Measurements from ENCODE around the gene RAB11FIP4. TPM values are rescaled to one million over a fixed set of nuclear protein-coding genes. Genes with fewer than 3 reads are reported as not detected.

RAB11FIP4 gene
- total RNA-seq, 1 donor: 0.72 TPM

DNA sequence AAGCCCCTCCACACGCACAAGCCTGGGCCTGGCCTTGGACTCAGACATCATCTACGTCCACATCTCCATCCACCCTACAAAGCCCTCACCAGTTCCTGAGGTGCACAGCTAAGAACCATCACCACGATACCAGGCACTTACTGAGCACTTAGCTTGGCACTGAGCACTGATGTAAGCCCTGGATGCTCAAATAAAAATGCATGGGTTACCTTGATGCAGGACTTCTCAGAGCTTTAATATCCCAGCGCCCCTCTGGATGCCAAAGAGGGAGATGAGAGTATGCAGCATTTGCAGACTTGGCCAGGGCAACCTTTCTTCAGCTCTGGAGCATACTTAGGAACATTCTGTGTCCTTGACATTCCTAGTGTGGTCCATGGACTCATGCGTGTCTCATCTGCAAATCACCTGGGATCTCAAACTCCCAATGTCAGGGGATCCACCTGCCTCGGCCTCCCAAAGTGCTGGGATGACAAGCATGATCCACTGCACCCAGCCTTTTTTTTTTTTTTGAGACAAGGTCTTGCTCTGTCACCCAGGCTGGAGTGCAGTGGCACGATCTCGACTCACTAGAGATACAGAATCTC lies 69.8 kb downstream of the RAB11FIP4 start:
- Histone ChIP-seq H3K4me1 (ENCODE audit: insufficient read depth, low read length) (no peaks in the 10 kb centered on the region), H3K36me3 (ENCODE audit: insufficient read depth, low read length) (no peaks in the 10 kb centered on the region), H4K20me1 (ENCODE audit: insufficient read depth, low read length) (no peaks in the 10 kb centered on the region), H3K4me3 (ENCODE audit: insufficient read depth, low read length) (no peak overlapping the region), H2AFZ (ENCODE audit: low read length) (no peak overlapping the region), H3K9me3 (ENCODE audit: low read depth, low read length) (no peaks in the 10 kb centered on the region), H3K27me3 (ENCODE audit: insufficient read depth, low read length) (peaks cover 17% of the 10 kb centered on the region), H3K27ac (ENCODE audit: low read depth, low read length) (no peak overlapping the region), H3K4me2 (ENCODE audit: insufficient read depth, low read length) (no peak overlapping the region), H3K79me2 (ENCODE audit: insufficient read depth, low read length) (no peaks in the 10 kb centered on the region)
- DNase-seq (ENCODE audit: insufficient read length, low spot score, missing footprints): peak; percentile 53
- TF ChIP-seq, protein P1, sequence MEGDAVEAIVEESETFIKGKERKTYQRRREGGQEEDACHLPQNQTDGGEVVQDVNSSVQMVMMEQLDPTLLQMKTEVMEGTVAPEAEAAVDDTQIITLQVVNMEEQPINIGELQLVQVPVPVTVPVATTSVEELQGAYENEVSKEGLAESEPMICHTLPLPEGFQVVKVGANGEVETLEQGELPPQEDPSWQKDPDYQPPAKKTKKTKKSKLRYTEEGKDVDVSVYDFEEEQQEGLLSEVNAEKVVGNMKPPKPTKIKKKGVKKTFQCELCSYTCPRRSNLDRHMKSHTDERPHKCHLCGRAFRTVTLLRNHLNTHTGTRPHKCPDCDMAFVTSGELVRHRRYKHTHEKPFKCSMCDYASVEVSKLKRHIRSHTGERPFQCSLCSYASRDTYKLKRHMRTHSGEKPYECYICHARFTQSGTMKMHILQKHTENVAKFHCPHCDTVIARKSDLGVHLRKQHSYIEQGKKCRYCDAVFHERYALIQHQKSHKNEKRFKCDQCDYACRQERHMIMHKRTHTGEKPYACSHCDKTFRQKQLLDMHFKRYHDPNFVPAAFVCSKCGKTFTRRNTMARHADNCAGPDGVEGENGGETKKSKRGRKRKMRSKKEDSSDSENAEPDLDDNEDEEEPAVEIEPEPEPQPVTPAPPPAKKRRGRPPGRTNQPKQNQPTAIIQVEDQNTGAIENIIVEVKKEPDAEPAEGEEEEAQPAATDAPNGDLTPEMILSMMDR (IDR thresholded peaks at IDR 0.05; ENCODE audit: extremely low read depth, low read depth, low read length): no peak

DNA sequence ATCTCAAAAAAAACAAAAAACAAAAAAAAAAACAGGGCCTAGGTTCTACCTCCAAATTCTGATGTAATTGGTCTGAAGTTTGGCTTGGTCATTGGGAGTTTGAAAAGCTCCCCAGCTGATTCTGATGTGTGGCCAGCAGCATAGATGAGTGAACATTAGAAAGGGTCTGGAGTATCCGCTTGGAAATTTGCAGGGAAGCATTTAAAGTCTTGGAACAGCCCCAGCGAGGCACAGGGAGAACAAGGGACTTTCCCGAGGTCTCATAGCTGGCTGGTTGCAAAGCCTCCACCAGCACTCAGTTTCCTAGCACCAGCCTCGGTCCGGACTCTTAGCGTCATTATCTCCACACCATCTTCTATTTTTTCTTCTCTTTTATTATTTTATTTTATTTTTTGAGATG lies 70.8 kb downstream of the RAB11FIP4 start:
- TF ChIP-seq, protein P1 (IDR thresholded peaks at IDR 0.05; ENCODE audit: extremely low read depth, low read depth, low read length): no peak
- Histone ChIP-seq H3K4me3 (ENCODE audit: insufficient read depth, low read length) (no peak overlapping the region), H3K9me3 (ENCODE audit: low read depth, low read length) (no peaks in the 10 kb centered on the region), H4K20me1 (ENCODE audit: insufficient read depth, low read length) (no peaks in the 10 kb centered on the region), H3K4me1 (ENCODE audit: insufficient read depth, low read length) (no peaks in the 10 kb centered on the region), H2AFZ (ENCODE audit: low read length) (no peak overlapping the region), H3K36me3 (ENCODE audit: insufficient read depth, low read length) (no peaks in the 10 kb centered on the region), H3K4me2 (ENCODE audit: insufficient read depth, low read length) (no peak overlapping the region), H3K27me3 (ENCODE audit: insufficient read depth, low read length) (peaks cover 17% of the 10 kb centered on the region), H3K27ac (ENCODE audit: low read depth, low read length) (no peak overlapping the region), H3K79me2 (ENCODE audit: insufficient read depth, low read length) (no peaks in the 10 kb centered on the region)
- DNase-seq (ENCODE audit: insufficient read length, low spot score, missing footprints): no peak

GRCh38 chr17:31466096-31466760 lies 74.8 kb downstream of the RAB11FIP4 start:
- H2AFZ ChIP-seq (ENCODE audit: low read length): no peak overlapping the region
- no peaks in the 10 kb centered on the region for H3K79me2 ChIP-seq (ENCODE audit: insufficient read depth, low read length)
- H3K36me3 ChIP-seq (ENCODE audit: insufficient read depth, low read length): no peaks in the 10 kb centered on the region
- TF ChIP-seq, protein P1 (IDR thresholded peaks at IDR 0.05; ENCODE audit: extremely low read depth, low read depth, low read length): no peak
- H3K4me2 ChIP-seq (ENCODE audit: insufficient read depth, low read length): no peak overlapping the region
- H3K9me3 ChIP-seq (ENCODE audit: low read depth, low read length): no peaks in the 10 kb centered on the region
- no peaks in the 10 kb centered on the region for H4K20me1 ChIP-seq (ENCODE audit: insufficient read depth, low read length)
- no peak overlapping the region for H3K27ac ChIP-seq (ENCODE audit: low read depth, low read length)
- DNase-seq (ENCODE audit: insufficient read length, low spot score, missing footprints): peak; percentile 57
- H3K4me3 ChIP-seq (ENCODE audit: insufficient read depth, low read length): no peak overlapping the region
- H3K4me1 ChIP-seq (ENCODE audit: insufficient read depth, low read length): no peaks in the 10 kb centered on the region
- peaks cover under 1% of the 10 kb centered on the region for H3K27me3 ChIP-seq (ENCODE audit: insufficient read depth, low read length)

- Histone ChIP-seq H3K27me3 (ENCODE audit: insufficient read depth, low read length) (peaks cover 10% of the 10 kb centered on the region), H3K36me3 (ENCODE audit: insufficient read depth, low read length) (no peaks in the 10 kb centered on the region), H3K9me3 (ENCODE audit: low read depth, low read length) (no peaks in the 10 kb centered on the region), H4K20me1 (ENCODE audit: insufficient read depth, low read length) (no peaks in the 10 kb centered on the region), H3K4me2 (ENCODE audit: insufficient read depth, low read length) (no peak overlapping the region), H3K27ac (ENCODE audit: low read depth, low read length) (no peak overlapping the region), H2AFZ (ENCODE audit: low read length) (no peak overlapping the region), H3K4me3 (ENCODE audit: insufficient read depth, low read length) (no peak overlapping the region), H3K4me1 (ENCODE audit: insufficient read depth, low read length) (no peaks in the 10 kb centered on the region), H3K79me2 (ENCODE audit: insufficient read depth, low read length) (no peaks in the 10 kb centered on the region)
- TF ChIP-seq, protein P1 (IDR thresholded peaks at IDR 0.05; ENCODE audit: extremely low read depth, low read depth, low read length): no peak
- peak; percentile 42 for DNase-seq (ENCODE audit: insufficient read length, low spot score, missing footprints)
Measured at GRCh38 chr17:31467502-31468256, 76.2 kb downstream of the RAB11FIP4 start.

All from osteoblast (primary cell).